Stimulated activated naive CD4-positive, alpha-beta T cell treated with Interleukin-2 at 50 U/mL for 16 hours (primary cell): ENCODE data around the gene HIVEP2.
"Not testable (repeated sequence)": the region's sequence is repeated elsewhere in the genome, so short reads cannot be mapped to it uniquely, and the experiment has no call there.

Experiments used
- DNase-seq: peaks from one replicate; lab custom pipeline; 2025; lab: John Stamatoyannopoulos, UW

Gene HIVEP2

GRCh38 chr6:142945049-142945445, at the start of gene HIVEP2:
HIVEP2 (minus strand) TSS chr6:142945176; CDS start chr6:142774738, 170,438 bp downstream.
- DNase-seq = peak; percentile 89

GRCh38 chr6:142993977-142994376, 49.0 kb upstream of the HIVEP2 start:
- no peak for DNase-seq

GRCh38 chr6:142987490-142987889, 42.5 kb upstream of the HIVEP2 start:
- no peak for DNase-seq

GRCh38 chr6:142985281-142985680, 40.3 kb upstream of the HIVEP2 start:
- no peak for DNase-seq

GRCh38 chr6:142984386-142984785, 39.4 kb upstream of the HIVEP2 start:
- DNase-seq = no peak

GRCh38 chr6:142975365-142975764, 30.4 kb upstream of the HIVEP2 start:
- DNase-seq = no peak

- DNase-seq = not testable (repeated sequence)
Measured at GRCh38 chr6:142970941-142971340, 26.0 kb upstream of the HIVEP2 start.

GRCh38 chr6:142968601-142969000, 23.6 kb upstream of the HIVEP2 start:
- DNase-seq = no peak

- DNase-seq = no peak
Measured at GRCh38 chr6:142966294-142966693, 21.3 kb upstream of the HIVEP2 start.

GRCh38 chr6:142965164-142965563, 20.2 kb upstream of the HIVEP2 start:
- no peak for DNase-seq

GRCh38 chr6:142960098-142960497, 15.1 kb upstream of the HIVEP2 start:
- DNase-seq = no peak

- DNase-seq = no peak
Measured at GRCh38 chr6:142958343-142958742, 13.4 kb upstream of the HIVEP2 start.

GRCh38 chr6:142956726-142957125, 11.8 kb upstream of the HIVEP2 start:
- no peak for DNase-seq

- DNase-seq = no peak
Measured at GRCh38 chr6:142954844-142955243, 9.9 kb upstream of the HIVEP2 start.

- DNase-seq = no peak
Measured at GRCh38 chr6:142953373-142954273, 8.6 kb upstream of the HIVEP2 start.

- DNase-seq = no peak
Measured at GRCh38 chr6:142952614-142953013, 7.6 kb upstream of the HIVEP2 start.

- no peak for DNase-seq
Measured at GRCh38 chr6:142950291-142950690, 5.3 kb upstream of the HIVEP2 start.

- DNase-seq = peak; percentile 62
Measured at GRCh38 chr6:142947714-142948480, 2.9 kb upstream of the HIVEP2 start.

- peak; percentile 83 for DNase-seq
Measured at GRCh38 chr6:142946924-142947713, 2.1 kb upstream of the HIVEP2 start.

- DNase-seq = peak; percentile 92
Measured at GRCh38 chr6:142946181-142946923, 1.4 kb upstream of the HIVEP2 start.

- peak; percentile 59 for DNase-seq
Measured at GRCh38 chr6:142945446-142946180, 637 bp upstream of the HIVEP2 start.
